ENCODE results near the gene EFTUD2. TPM values are rescaled to one million over a fixed set of nuclear protein-coding genes. Genes with fewer than 3 reads are reported as not detected.
A peak's percentile ranks its signal among the peaks of the same experiment; 100 is the strongest.

Gene EFTUD2
- total RNA-seq, 4 donors from 2014 or later, result 53.4 to 85.7 (median 59.8) TPM

- Histone ChIP-seq H3K9me3 (no peaks in the 10 kb centered on the region), H3K4me3 (no peak overlapping the region), H3K27ac (no peak overlapping the region), H3K4me1 (no peaks in the 10 kb centered on the region), H3K36me3 (peaks cover 25 to 98% (median 40%) of the 10 kb centered on the region in 3 donors), H3K27me3 (no peaks in the 10 kb centered on the region)
- intact Hi-C loops (cut with DNase I), result no loop called here
- 95 to 96% methylated on average over 9 to 12 of the region's 12 CpGs for WGBS, 2 donors
- DNase-seq, result no peak
- TF ChIP-seq POLR2A (IDR thresholded peaks at IDR 0.05), result no peak
- TF ChIP-seq CTCF (IDR thresholded peaks at IDR 0.05), result no peak
Observed at GRCh38 chr17:44871556-44871955, 27.7 kb downstream of the EFTUD2 start.

- no peaks in the 10 kb centered on the region for H3K4me1 ChIP-seq
- no peak for DNase-seq
- 86% methylated on average over 3 of the region's 3 CpGs for WGBS, 2 donors
- H3K27me3 ChIP-seq, result no peaks in the 10 kb centered on the region
- intact Hi-C loops (cut with DNase I), result loop anchor here (5.0 kb wide), 1 partner anchor 91 kb away; no protein-coding TSS in a partner anchor
- TF ChIP-seq POLR2A (IDR thresholded peaks at IDR 0.05) (no peak), CTCF (IDR thresholded peaks at IDR 0.05) (no peak)
- H3K4me3 ChIP-seq, result no peak overlapping the region
- H3K9me3 ChIP-seq, result no peaks in the 10 kb centered on the region
- H3K27ac ChIP-seq, result no peak overlapping the region
- peaks cover 10 to 97% (median 36%) of the 10 kb centered on the region in 3 donors for H3K36me3 ChIP-seq
Observed at GRCh38 chr17:44867841-44868240, 31.4 kb downstream of the EFTUD2 start.

GRCh38 chr17:44865931-44866330 lies 33.3 kb downstream of the EFTUD2 start:
- Histone ChIP-seq H3K4me3 (no peak overlapping the region), H3K9me3 (no peaks in the 10 kb centered on the region), H3K27ac (no peak overlapping the region), H3K36me3 (peaks cover 7 to 97% (median 38%) of the 10 kb centered on the region in 3 donors), H3K4me1 (no peaks in the 10 kb centered on the region), H3K27me3 (no peaks in the 10 kb centered on the region)
- TF ChIP-seq CTCF (IDR thresholded peaks at IDR 0.05), result no peak
- TF ChIP-seq POLR2A (IDR thresholded peaks at IDR 0.05), result no peak
- 75 to 89% methylated on average over 6 of the region's 6 CpGs for WGBS, 2 donors
- DNase-seq, result no peak
- intact Hi-C loops (cut with DNase I), result loop anchor here (5.0 kb wide), 1 partner anchor 89 kb away; no protein-coding TSS in a partner anchor

GRCh38 chr17:44865231-44865660 lies 34.0 kb downstream of the EFTUD2 start:
- whole genome bisulfite sequencing, 2 donors, result 63 to 70% methylated on average over 1 of the region's 1 CpG
- Histone ChIP-seq H3K27ac (no peak overlapping the region), H3K9me3 (no peaks in the 10 kb centered on the region), H3K27me3 (no peaks in the 10 kb centered on the region), H3K36me3 (peaks cover 7 to 97% (median 38%) of the 10 kb centered on the region in 3 donors), H3K4me1 (no peaks in the 10 kb centered on the region), H3K4me3 (no peak overlapping the region)
- intact Hi-C loops (cut with DNase I), result loop anchor here (5.0 kb wide), 1 partner anchor 88 kb away; no protein-coding TSS in a partner anchor
- no peak for DNase-seq
- TF ChIP-seq CTCF (IDR thresholded peaks at IDR 0.05), result peak; percentile 46 to 93 (median 82)
- no peak for TF ChIP-seq POLR2A (IDR thresholded peaks at IDR 0.05)

GRCh38 chr17:44864831-44865230 lies 34.4 kb downstream of the EFTUD2 start:
- H3K9me3 ChIP-seq, result no peaks in the 10 kb centered on the region
- intact Hi-C loops (cut with DNase I), result loop anchor here (5.0 kb wide), 1 partner anchor 88 kb away; no protein-coding TSS in a partner anchor
- peaks cover 11 to 97% (median 41%) of the 10 kb centered on the region in 3 donors for H3K36me3 ChIP-seq
- no peak for DNase-seq
- H3K4me3 ChIP-seq, result no peak overlapping the region
- no peaks in the 10 kb centered on the region for H3K27me3 ChIP-seq
- no peaks in the 10 kb centered on the region for H3K4me1 ChIP-seq
- WGBS, 2 donors, result 57 to 64% methylated on average over 10 of the region's 10 CpGs
- H3K27ac ChIP-seq, result no peak overlapping the region
- TF ChIP-seq CTCF (IDR thresholded peaks at IDR 0.05) (no peak), POLR2A (IDR thresholded peaks at IDR 0.05) (no peak)
